C4-2B (cell line): ENCODE results near the gene BCL2L13.

Experiments used
- ZFX ChIP-seq: fragments of 450-650 bp; IDR thresholded peaks from 2 replicates; pipeline ENCODE4 v1.6.1; 2017
- TF ChIP-seq, protein P1 (sequence below): fragments of 450-650 bp; conservative IDR thresholded peaks from 2 replicates; pipeline ENCODE4 v1.5.1; 2017; ENCODE audit warnings: mild to moderate bottlenecking

DNA sequence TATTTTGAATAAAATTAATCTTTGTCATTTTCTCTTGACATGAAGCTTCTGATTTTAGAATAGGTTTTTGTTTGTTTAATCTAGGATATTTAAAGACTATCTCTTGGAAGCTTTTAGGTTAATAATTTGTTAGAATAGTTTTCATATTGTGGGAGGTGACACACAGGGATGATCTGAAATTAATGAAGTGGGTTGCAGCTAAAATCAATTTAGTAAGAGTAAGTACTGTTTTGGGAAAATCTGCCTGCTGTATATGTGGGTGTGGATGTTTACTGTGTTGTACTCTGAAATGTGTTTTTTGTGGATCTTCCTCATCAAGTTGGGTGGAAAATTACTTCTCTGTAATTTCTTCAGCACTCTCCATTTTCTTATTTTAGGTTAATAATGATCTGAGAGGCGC, 68.4 kb downstream of the BCL2L13 start:
- TF ChIP-seq, protein P1, sequence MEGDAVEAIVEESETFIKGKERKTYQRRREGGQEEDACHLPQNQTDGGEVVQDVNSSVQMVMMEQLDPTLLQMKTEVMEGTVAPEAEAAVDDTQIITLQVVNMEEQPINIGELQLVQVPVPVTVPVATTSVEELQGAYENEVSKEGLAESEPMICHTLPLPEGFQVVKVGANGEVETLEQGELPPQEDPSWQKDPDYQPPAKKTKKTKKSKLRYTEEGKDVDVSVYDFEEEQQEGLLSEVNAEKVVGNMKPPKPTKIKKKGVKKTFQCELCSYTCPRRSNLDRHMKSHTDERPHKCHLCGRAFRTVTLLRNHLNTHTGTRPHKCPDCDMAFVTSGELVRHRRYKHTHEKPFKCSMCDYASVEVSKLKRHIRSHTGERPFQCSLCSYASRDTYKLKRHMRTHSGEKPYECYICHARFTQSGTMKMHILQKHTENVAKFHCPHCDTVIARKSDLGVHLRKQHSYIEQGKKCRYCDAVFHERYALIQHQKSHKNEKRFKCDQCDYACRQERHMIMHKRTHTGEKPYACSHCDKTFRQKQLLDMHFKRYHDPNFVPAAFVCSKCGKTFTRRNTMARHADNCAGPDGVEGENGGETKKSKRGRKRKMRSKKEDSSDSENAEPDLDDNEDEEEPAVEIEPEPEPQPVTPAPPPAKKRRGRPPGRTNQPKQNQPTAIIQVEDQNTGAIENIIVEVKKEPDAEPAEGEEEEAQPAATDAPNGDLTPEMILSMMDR, result no peak
- TF ChIP-seq ZFX, result no peak
